Islet of Langerhans (tissue), 1 donor: ENCODE results near the gene CREB3L2.
"Not testable (repeated sequence)": the region's sequence is repeated elsewhere in the genome, so short reads cannot be mapped to it uniquely, and the experiment has no call there.

Experiments used
- FAIRE-seq: peaks from one replicate; lab custom pipeline; 2011; peaks lifted over from hg19 to GRCh38; lab: Jason Lieb, UNC

The CREB3L2 gene

DNA sequence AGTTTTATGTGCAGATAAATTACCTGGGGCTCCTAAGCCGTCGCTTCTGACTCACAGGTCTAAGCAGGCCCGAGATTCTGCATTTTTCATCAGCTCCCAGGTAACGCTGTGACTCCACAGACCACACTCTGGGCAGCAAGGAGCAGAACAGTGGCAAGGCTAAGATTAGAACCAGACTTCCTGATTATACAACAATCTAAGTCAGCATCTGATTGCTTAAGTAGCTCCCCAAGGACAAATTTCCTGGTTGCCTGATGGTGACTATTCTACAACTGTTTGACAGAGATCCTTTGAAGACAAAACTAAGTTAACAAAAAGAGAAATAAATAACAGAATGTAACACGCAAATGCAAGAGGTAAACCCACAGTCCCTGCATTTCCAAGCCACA lies 69.0 kb downstream of the CREB3L2 start:
- FAIRE-seq, result no peak

DNA sequence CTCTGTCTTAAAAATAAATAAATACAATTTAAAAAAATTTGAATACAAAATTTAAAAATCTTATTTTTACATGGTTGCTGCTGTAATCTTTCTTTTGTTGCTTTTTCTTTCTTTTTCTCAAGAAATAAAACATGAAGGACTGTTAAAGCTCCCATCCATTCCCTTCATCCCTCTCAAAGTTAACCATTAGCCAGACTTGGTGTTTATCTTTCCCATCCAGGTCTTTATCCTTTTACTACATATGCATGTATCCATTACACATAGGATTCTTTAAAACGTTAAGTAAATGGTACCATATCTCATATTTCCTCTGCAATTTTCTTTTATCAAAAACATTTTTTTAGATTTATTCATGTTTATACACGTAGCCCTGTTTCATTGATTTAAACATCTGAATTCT lies 70.1 kb downstream of the CREB3L2 start:
- no peak for FAIRE-seq

DNA sequence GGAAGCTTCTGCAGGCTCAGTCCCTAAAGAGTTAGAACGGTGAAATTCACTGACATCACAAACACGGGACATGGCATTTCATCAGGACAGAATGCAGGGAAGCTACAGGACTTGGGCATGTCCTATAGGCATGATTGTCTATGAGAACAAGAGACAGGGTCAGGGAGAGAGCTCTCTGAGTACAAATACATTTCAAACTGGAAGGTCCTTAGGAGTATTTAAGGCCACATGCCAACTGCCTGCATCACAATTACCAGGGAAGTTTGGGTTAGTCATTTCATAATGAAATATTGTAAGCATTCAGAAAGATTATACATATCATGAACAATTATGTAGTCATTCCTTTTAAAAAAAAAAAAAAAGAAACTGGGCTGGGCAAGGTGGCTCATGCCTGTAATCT lies 71.3 kb downstream of the CREB3L2 start:
- no peak for FAIRE-seq

DNA sequence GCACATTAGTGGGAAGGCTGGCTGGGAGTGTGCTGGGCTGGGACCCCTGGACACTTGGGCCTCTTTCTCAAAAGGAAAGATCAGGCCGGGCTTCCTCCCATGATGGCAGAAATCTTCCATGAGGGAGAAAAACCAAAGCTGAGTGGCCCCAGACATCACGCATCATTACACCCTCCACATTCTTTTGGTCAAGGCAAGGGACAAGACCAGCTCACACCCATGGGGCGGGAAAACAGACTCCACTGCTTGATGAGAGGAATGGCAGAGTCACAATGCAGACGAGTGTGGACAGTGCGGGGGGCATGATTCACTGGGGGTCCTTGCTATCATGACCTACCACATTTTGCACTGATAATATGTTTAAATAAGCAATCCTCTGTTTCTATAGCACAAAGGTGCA lies 73.3 kb downstream of the CREB3L2 start:
- no peak for FAIRE-seq

DNA sequence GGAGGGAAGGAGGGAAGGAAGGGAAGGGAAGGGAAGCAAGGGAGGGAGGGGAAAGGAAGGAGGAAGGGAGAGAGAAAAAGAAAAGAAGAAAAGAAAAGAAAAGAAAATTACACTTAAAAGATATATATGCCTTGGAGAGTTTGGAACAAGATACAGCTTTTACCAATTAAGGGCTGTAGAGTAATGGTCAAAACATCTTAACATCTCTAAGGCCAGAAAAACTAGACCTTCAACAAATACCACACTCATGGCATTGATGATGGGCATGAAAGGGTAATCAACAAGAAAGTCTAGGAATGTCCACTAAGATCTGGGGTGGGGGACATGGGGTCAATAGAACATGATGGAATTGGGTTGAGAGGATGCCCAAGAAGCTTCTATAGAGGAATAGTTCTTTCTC lies 74.5 kb downstream of the CREB3L2 start:
- no peak for FAIRE-seq

GRCh38 chr7:137926206-137926605 lies 75.7 kb downstream of the CREB3L2 start:
- not testable (repeated sequence) for FAIRE-seq

DNA sequence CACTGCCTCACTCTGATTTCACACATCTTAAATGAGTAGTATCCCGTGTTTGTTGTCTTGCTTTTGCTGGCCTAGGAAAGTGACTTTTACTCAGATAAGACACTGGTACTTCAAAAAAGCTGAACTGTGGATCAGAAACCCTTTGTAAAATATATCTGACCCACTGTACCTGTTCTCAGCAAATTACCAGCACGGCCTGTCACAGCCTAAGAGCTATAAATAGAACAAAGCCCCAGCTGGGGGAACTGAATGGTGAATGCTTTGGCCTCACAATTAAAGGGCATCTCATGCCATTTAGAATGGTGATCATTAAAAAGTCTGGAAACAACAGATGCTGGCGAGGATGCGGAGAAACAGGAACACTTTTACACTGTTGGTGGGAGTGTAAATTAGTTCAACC lies 76.1 kb downstream of the CREB3L2 start:
- FAIRE-seq, result no peak

GRCh38 chr7:137925091-137925490 lies 76.8 kb downstream of the CREB3L2 start:
- no peak for FAIRE-seq

DNA sequence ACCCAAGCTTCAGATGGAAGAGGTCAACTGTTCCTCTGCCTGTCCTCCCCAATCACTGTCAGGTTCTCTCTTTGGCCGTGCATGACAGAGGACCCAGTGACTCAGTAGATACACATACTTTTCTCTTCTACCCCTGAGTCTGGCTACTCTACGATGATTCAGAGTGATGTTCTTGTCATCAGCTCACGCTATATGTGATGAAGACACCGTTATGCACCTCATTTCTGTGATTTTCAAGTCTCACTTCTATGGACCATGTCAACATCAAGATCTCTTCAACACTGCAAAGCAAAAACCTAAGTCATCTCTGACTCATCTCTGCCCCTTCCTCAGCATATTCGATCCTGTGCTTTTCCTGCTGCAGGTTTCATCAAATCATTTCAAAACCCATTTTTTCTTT lies 78.5 kb downstream of the CREB3L2 start:
- no peak for FAIRE-seq

GRCh38 chr7:137920637-137921399 lies 81.1 kb downstream of the CREB3L2 start:
- FAIRE-seq, result no peak

DNA sequence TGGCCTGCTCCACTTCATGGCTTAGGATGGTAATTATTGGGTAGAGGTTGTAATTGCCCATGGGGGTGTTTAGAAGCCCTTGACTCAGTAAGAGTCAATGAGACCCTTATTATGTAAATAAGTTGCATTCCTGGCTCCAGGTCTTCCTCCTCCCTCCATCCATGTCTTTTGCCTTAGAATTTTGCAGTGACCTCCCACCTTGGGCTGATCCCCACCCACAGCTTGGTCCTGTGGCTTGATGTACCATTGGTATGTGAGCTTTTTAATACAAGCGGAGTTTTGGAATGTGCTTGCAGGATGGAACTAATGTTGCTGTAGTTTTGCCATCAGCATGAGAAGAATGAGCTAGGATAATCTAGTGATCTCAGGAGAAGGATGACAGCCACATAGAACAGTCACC lies 81.9 kb downstream of the CREB3L2 start:
- no peak for FAIRE-seq

- FAIRE-seq, result no peak
These were observed 84.8 kb downstream of the CREB3L2 start for GRCh38 chr7:137916980-137917645.

DNA sequence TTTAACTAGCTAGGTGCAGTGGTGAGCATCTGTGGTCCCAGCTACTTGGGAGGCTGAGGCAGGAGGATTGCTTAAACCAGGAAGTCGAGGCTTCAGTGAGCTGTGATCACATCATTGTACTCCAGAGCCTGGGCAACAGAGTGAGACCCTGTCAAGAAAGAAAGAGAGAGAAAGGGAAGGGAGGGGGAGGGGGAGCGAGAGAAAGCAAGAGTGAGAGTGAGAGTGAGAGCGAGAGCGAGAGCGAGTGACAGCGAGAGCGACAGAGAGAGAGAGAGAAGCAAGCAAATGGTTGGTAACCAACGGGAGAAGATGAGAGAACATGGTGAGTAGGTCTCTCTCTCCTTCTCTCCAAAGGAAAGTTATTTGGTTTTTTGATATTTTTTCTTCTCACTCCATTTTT lies 85.3 kb downstream of the CREB3L2 start:
- FAIRE-seq, result no peak

DNA sequence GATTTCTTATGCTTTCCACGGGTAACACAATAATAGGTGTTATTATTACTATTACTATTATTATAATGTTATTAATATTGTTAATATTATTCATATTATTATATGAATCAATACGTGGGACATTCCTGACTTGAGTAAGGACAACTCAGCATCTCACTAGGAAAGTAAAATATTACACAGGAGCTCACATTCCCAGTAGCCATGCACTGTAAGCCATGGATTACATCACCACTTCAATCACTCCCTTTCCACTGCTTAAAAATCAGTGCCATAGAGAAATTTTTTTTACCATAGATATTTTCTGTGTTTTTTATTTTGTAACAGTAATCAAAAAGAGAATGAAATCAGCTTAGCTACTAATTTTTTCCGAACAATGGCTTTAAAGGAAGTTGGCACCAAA lies 86.6 kb downstream of the CREB3L2 start:
- no peak for FAIRE-seq

DNA sequence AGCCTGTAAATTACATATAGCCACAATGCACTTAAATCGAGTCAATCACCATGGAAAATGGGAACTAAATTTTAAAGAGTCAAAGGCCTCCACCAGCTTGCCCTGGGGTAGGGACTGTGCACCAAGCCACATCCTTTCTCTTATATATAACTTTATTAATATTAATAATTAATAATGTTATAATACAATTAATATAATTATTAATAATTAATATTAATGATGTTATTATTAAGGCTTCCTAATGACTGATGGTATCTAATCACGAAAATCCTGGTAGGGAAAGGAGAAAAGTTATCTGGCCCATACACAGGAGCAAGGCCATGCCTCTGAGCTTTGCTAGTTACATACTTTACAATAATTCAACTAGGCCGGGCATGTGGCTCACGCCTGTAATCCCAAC lies 87.9 kb downstream of the CREB3L2 start:
- no peak for FAIRE-seq

GRCh38 chr7:137909042-137909441 lies 92.8 kb downstream of the CREB3L2 start:
- FAIRE-seq, result no peak

GRCh38 chr7:137908106-137908505 lies 93.8 kb downstream of the CREB3L2 start:
- FAIRE-seq, result no peak

DNA sequence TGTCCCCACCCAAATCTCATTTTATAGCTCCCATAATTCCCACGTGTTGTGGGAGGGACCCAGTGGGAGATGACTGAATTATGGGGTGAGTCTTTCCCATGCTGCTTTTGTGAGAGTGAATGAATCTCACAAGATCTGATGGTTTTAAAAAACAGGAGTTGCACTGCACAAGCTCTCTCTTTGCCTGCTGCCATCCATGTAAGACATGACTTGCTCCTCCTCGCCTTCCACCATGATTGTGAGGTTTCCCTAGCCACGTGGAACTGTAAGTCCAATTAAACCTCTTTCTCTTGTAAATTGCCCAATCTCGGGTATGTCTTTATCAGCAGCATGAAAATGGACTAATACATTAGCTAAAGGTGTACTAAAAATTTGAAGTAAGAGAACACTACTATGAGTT lies 95.2 kb downstream of the CREB3L2 start:
- FAIRE-seq, result not testable (repeated sequence)

GRCh38 chr7:137904833-137905232 lies 97.1 kb downstream of the CREB3L2 start:
- no peak for FAIRE-seq

GRCh38 chr7:137903382-137904169 lies 98.3 kb downstream of the CREB3L2 start:
- FAIRE-seq, result peak; percentile 81

- no peak for FAIRE-seq
These were observed 101.7 kb downstream of the CREB3L2 start for GRCh38 chr7:137900137-137900536.

- peak; percentile 21 for FAIRE-seq
These were observed 102.8 kb downstream of the CREB3L2 start for GRCh38 chr7:137898839-137899721.
